ENCODE measurements around the gene ZFAND3.

GRCh38 chr6:38187811-38188590, 368.5 kb downstream of the ZFAND3 start:
- TF ChIP-seq CTCF (IDR thresholded peaks at IDR 0.05) (no peak), POLR2A (IDR thresholded peaks at IDR 0.05) (no peak)
